ENCODE measurements around the gene LEP.

The LEP gene

DNA sequence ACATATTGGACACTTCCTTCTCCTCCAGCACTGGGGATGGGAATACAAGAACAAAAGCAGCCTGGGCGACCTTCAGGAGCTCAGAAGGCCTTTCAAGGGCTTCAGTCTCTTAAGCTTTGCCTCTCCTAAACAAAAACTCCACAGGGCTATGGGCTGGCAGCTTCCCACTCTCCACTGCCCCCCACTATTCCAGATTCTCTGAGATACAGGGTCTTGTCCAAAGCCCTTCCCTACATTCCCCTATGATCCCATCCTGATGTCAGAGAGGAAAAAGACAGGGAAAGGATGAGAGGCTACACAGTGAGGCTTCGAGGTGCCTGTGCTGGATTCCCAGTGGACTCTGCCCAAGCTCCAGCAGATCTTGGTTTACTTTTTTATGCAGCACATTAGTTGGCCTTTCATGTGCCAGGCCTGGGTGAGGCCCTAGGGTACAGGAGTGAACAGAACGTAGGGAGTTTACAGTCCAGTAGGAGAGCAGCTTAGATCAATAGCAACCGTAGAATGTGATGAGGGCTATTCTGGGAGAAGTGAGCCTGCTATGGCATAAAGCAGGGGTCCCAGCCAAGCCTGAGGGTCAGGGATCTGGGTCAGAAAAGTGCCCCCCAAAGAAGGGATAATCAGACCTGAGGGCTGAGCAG is 33.3 kb downstream of the LEP start:
- TF ChIP-seq RAD21 (IDR thresholded peaks at IDR 0.05; ENCODE audit: low read depth): no peak
- no peak for TF ChIP-seq YY1 (IDR thresholded peaks at IDR 0.05; ENCODE audit: low read depth)
- no peak for TF ChIP-seq TAF1 (IDR thresholded peaks at IDR 0.05; ENCODE audit: low read depth)
- TF ChIP-seq MAX (IDR thresholded peaks at IDR 0.05): no peak
- TF ChIP-seq REST (IDR thresholded peaks at IDR 0.05; ENCODE audit: low read depth): no peak
- no peak for TF ChIP-seq ZBTB7A (IDR thresholded peaks at IDR 0.05; ENCODE audit: low read depth)
- TF ChIP-seq CEBPB (IDR thresholded peaks at IDR 0.05): no peak
- TF ChIP-seq FOXM1 (IDR thresholded peaks at IDR 0.05; ENCODE audit: borderline replicate concordance, low read depth): no peak
- TF ChIP-seq EGR1 (IDR thresholded peaks at IDR 0.05): no peak
- TF ChIP-seq, protein P1, sequence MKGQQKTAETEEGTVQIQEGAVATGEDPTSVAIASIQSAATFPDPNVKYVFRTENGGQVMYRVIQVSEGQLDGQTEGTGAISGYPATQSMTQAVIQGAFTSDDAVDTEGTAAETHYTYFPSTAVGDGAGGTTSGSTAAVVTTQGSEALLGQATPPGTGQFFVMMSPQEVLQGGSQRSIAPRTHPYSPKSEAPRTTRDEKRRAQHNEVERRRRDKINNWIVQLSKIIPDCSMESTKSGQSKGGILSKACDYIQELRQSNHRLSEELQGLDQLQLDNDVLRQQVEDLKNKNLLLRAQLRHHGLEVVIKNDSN (IDR thresholded peaks at IDR 0.05): no peak
- no peak for TF ChIP-seq TCF12 (IDR thresholded peaks at IDR 0.05; ENCODE audit: low read depth)
- TF ChIP-seq NFIC (IDR thresholded peaks at IDR 0.05): no peak
- no peak for TF ChIP-seq TEAD4 (IDR thresholded peaks at IDR 0.05)
- TF ChIP-seq CREB1 (IDR thresholded peaks at IDR 0.05; ENCODE audit: low read depth): no peak
- no peak for TF ChIP-seq EP300 (IDR thresholded peaks at IDR 0.05; ENCODE audit: borderline replicate concordance)

- TF ChIP-seq REST (IDR thresholded peaks at IDR 0.05; ENCODE audit: low read depth) (no peak), YY1 (IDR thresholded peaks at IDR 0.05; ENCODE audit: low read depth) (no peak), CREB1 (IDR thresholded peaks at IDR 0.05; ENCODE audit: low read depth) (no peak), FOXM1 (IDR thresholded peaks at IDR 0.05; ENCODE audit: borderline replicate concordance, low read depth) (no peak), EP300 (IDR thresholded peaks at IDR 0.05; ENCODE audit: borderline replicate concordance) (no peak), CEBPB (IDR thresholded peaks at IDR 0.05) (no peak), RAD21 (IDR thresholded peaks at IDR 0.05; ENCODE audit: low read depth) (no peak), ZBTB7A (IDR thresholded peaks at IDR 0.05; ENCODE audit: low read depth) (no peak), TCF12 (IDR thresholded peaks at IDR 0.05; ENCODE audit: low read depth) (no peak), TEAD4 (IDR thresholded peaks at IDR 0.05) (no peak), MAX (IDR thresholded peaks at IDR 0.05) (no peak), TAF1 (IDR thresholded peaks at IDR 0.05; ENCODE audit: low read depth) (no peak), EGR1 (IDR thresholded peaks at IDR 0.05) (no peak)
- TF ChIP-seq, protein P1 (IDR thresholded peaks at IDR 0.05): no peak
Measured at GRCh38 chr7:128274884-128275603, 34.0 kb downstream of the LEP start.

GRCh38 chr7:128275681-128276080 is 34.6 kb downstream of the LEP start:
- TF ChIP-seq EP300 (IDR thresholded peaks at IDR 0.05; ENCODE audit: borderline replicate concordance) (no peak), MAX (IDR thresholded peaks at IDR 0.05) (no peak), RAD21 (IDR thresholded peaks at IDR 0.05; ENCODE audit: low read depth) (no peak), TEAD4 (IDR thresholded peaks at IDR 0.05) (no peak), NFIC (IDR thresholded peaks at IDR 0.05) (no peak), CEBPB (IDR thresholded peaks at IDR 0.05) (no peak), ZBTB7A (IDR thresholded peaks at IDR 0.05; ENCODE audit: low read depth) (no peak), REST (IDR thresholded peaks at IDR 0.05; ENCODE audit: low read depth) (no peak), CREB1 (IDR thresholded peaks at IDR 0.05; ENCODE audit: low read depth) (no peak), YY1 (IDR thresholded peaks at IDR 0.05; ENCODE audit: low read depth) (no peak), EGR1 (IDR thresholded peaks at IDR 0.05) (no peak), TCF12 (IDR thresholded peaks at IDR 0.05; ENCODE audit: low read depth) (no peak), TAF1 (IDR thresholded peaks at IDR 0.05; ENCODE audit: low read depth) (no peak), FOXM1 (IDR thresholded peaks at IDR 0.05; ENCODE audit: borderline replicate concordance, low read depth) (no peak)
- TF ChIP-seq, protein P1 (IDR thresholded peaks at IDR 0.05): no peak

Measured in Ishikawa (cell line).